Measurements from ENCODE around the gene VAMP7.
"Not testable (repeated sequence)": the region's sequence is repeated elsewhere in the genome, so short reads cannot be mapped to it uniquely, and the experiment has no call there.

VAMP7 gene

GRCh38 chrX:155972241-155972640 is 91.1 kb downstream of the VAMP7 start:
- not testable (repeated sequence) for H3K36me3 ChIP-seq (ENCODE audit: control insufficient read depth in 2 of 2, insufficient read depth in 2 of 2, low read length in 2 of 2); H3K9me3 ChIP-seq (ENCODE audit: control insufficient read depth in 2 of 2, low read length in 2 of 2); H3K4me3 ChIP-seq (ENCODE audit: low read length in 2 of 2); H3K4me1 ChIP-seq (ENCODE audit: control insufficient read depth in 2 of 2, insufficient read depth in 2 of 2, low read length in 2 of 2); H3K9ac ChIP-seq (ENCODE audit: low read depth in 1 of 2, low read length in 2 of 2); H3K27ac ChIP-seq (ENCODE audit: low read depth in 2 of 2, low read length in 2 of 2); H3K27me3 ChIP-seq (ENCODE audit: control insufficient read depth in 2 of 2, insufficient read depth in 2 of 2, low read length in 2 of 2)

- peaks cover 0 to 5% of the 10 kb centered on the region in 2 donors for H3K9me3 ChIP-seq (ENCODE audit: control insufficient read depth in 2 of 2, low read length in 2 of 2)
- H3K27me3 ChIP-seq (ENCODE audit: control insufficient read depth in 2 of 2, insufficient read depth in 2 of 2, low read length in 2 of 2) = no peaks in the 10 kb centered on the region
- no peak overlapping the region for H3K4me3 ChIP-seq (ENCODE audit: low read length in 2 of 2)
- H3K36me3 ChIP-seq (ENCODE audit: control insufficient read depth in 2 of 2, insufficient read depth in 2 of 2, low read length in 2 of 2) = no peaks in the 10 kb centered on the region
- no peak overlapping the region for H3K9ac ChIP-seq (ENCODE audit: low read depth in 1 of 2, low read length in 2 of 2)
- H3K4me1 ChIP-seq (ENCODE audit: control insufficient read depth in 2 of 2, insufficient read depth in 2 of 2, low read length in 2 of 2) = no peaks in the 10 kb centered on the region
- no peak overlapping the region for H3K27ac ChIP-seq (ENCODE audit: low read depth in 2 of 2, low read length in 2 of 2)
Measured at GRCh38 chrX:155983326-155983725, 102.2 kb downstream of the VAMP7 start.

DNA sequence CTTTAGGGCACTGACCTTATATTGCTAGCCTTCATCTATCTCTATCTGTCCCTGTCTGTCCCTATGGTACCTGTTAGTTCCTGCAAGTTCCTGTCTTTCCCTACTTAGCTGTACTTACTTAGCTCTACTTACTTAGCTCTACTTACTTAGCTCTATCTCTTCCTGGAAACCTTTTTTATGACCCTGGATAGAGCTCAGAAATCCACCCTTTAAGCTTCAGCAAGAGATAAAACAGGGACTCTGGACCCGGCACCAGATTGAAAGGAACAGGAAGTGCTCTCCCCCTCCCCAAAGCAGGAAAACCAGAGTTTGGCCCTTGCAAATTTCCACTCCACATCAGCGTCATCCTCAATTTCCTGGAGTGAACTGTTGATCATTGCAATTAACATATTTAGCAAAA is 104.1 kb downstream of the VAMP7 start:
- no peak overlapping the region for H3K27ac ChIP-seq (ENCODE audit: low read depth in 2 of 2, low read length in 2 of 2)
- no peaks in the 10 kb centered on the region for H3K27me3 ChIP-seq (ENCODE audit: control insufficient read depth in 2 of 2, insufficient read depth in 2 of 2, low read length in 2 of 2)
- H3K9ac ChIP-seq (ENCODE audit: low read depth in 1 of 2, low read length in 2 of 2) = no peak overlapping the region
- no peaks in the 10 kb centered on the region for H3K4me1 ChIP-seq (ENCODE audit: control insufficient read depth in 2 of 2, insufficient read depth in 2 of 2, low read length in 2 of 2)
- H3K9me3 ChIP-seq (ENCODE audit: control insufficient read depth in 2 of 2, low read length in 2 of 2) = peaks cover 0 to 5% of the 10 kb centered on the region in 2 donors
- H3K4me3 ChIP-seq (ENCODE audit: low read length in 2 of 2) = no peak overlapping the region
- no peaks in the 10 kb centered on the region for H3K36me3 ChIP-seq (ENCODE audit: control insufficient read depth in 2 of 2, insufficient read depth in 2 of 2, low read length in 2 of 2)

GRCh38 chrX:155986995-155987394 is 105.8 kb downstream of the VAMP7 start:
- not testable (repeated sequence) for H3K4me3 ChIP-seq (ENCODE audit: low read length in 2 of 2); H3K27ac ChIP-seq (ENCODE audit: low read depth in 2 of 2, low read length in 2 of 2); H3K4me1 ChIP-seq (ENCODE audit: control insufficient read depth in 2 of 2, insufficient read depth in 2 of 2, low read length in 2 of 2); H3K36me3 ChIP-seq (ENCODE audit: control insufficient read depth in 2 of 2, insufficient read depth in 2 of 2, low read length in 2 of 2); H3K9ac ChIP-seq (ENCODE audit: low read depth in 1 of 2, low read length in 2 of 2); H3K27me3 ChIP-seq (ENCODE audit: control insufficient read depth in 2 of 2, insufficient read depth in 2 of 2, low read length in 2 of 2); H3K9me3 ChIP-seq (ENCODE audit: control insufficient read depth in 2 of 2, low read length in 2 of 2)

DNA sequence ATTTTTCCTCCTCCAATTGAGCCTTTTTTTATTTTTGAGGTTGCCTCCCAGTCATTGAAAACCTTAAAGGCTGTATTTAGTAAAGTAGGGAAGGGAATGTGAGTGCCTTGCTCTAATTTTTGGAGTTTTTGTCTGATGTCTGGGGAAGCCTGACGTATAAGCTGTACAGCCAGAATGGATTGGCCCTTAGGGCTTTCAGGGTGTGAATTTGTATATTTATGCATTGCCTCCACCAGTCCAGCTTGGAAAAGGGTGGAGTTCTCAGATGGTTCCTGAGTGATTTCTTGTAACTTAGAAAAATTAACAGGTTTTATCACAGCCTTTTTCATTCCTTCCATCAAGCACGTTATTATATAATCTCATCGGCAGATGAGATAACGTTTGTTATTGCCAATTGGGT is 107.7 kb downstream of the VAMP7 start:
- no peak overlapping the region for H3K9ac ChIP-seq (ENCODE audit: low read depth in 1 of 2, low read length in 2 of 2)

More for the DNA sequence above, 107.7 kb downstream of the VAMP7 start:
- Histone ChIP-seq H3K9me3 (ENCODE audit: control insufficient read depth in 2 of 2, low read length in 2 of 2) (no peaks in the 10 kb centered on the region), H3K36me3 (ENCODE audit: control insufficient read depth in 2 of 2, insufficient read depth in 2 of 2, low read length in 2 of 2) (no peaks in the 10 kb centered on the region), H3K4me3 (ENCODE audit: low read length in 2 of 2) (no peak overlapping the region), H3K27me3 (ENCODE audit: control insufficient read depth in 2 of 2, insufficient read depth in 2 of 2, low read length in 2 of 2) (no peaks in the 10 kb centered on the region), H3K4me1 (ENCODE audit: control insufficient read depth in 2 of 2, insufficient read depth in 2 of 2, low read length in 2 of 2) (no peaks in the 10 kb centered on the region), H3K27ac (ENCODE audit: low read depth in 2 of 2, low read length in 2 of 2) (no peak overlapping the region)
